GM20000 (cell line): ENCODE data around the gene KCNMA1.

ENCODE experiments used
- DNase-seq: peaks from one replicate; pipeline ENCODE4 v3.0.0; 2012; ENCODE audit warnings: low spot score
- CTCF ChIP-seq: IDR thresholded peaks from 2 replicates; pipeline ENCODE4 v1.5.1; 2012; ENCODE audit warnings: mild to moderate bottlenecking, control low read depth; ENCODE audit errors: extremely low read depth, missing control alignments

KCNMA1 gene

DNA sequence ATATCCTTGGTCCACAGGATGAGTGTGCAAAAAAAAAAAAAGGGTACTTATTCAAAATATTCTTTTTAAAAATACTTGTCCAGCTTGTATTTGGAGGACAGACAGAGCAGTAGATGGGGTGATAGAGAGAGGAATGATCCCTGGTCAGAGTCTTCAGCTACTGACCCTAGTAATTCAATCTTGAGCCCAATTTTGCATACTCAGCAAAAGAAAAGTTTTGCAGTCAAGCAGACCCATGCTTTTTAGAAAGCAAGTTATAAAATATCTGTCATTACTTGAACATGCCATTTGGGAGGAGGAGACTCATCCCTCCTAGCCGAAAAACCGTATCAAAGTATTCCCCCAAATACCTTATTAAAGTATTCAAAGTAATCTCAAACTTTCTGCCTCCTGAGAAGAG lies 585.0 kb downstream of the KCNMA1 start:
- no peak for TF ChIP-seq CTCF

GRCh38 chr10:77051837-77052236 lies 585.8 kb downstream of the KCNMA1 start:
- no peak for TF ChIP-seq CTCF
- no peak for DNase-seq

More for the DNA sequence above, 585.0 kb downstream of the KCNMA1 start:
- DNase-seq, result no peak

GRCh38 chr10:77049896-77050295 lies 587.7 kb downstream of the KCNMA1 start:
- no peak for TF ChIP-seq CTCF
- no peak for DNase-seq

GRCh38 chr10:77049146-77049545 lies 588.5 kb downstream of the KCNMA1 start:
- TF ChIP-seq CTCF, result no peak
- DNase-seq, result no peak

- no peak for DNase-seq
- TF ChIP-seq CTCF, result no peak
Observed at GRCh38 chr10:77045085-77045484, 592.5 kb downstream of the KCNMA1 start.

DNA sequence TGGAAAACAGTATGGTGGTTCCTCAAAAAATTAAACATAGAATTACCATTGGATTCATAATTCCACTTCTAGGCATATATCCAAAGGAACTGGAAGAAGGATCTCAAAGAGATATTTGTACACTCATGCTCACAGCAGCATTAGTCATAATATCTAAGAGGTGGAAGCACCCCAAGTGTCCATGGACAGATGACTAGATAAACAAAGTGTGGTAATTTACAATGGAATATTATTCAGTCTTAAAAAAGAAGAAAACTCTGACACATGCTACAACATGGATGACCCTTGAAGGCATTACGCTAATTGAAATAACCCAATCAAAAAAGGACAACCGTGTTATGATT lies 594.2 kb downstream of the KCNMA1 start:
- no peak for DNase-seq
- TF ChIP-seq CTCF, result no peak

- no peak for DNase-seq
- TF ChIP-seq CTCF, result no peak
Observed at GRCh38 chr10:77042706-77043419, 594.7 kb downstream of the KCNMA1 start.
